HL-60 (cell line): ENCODE data around the gene SPRING1.

ENCODE experiments used
- DNase-seq, 2 experiments: peaks; one replicate each; pipeline ENCODE4 v3.0.0-alpha.2; 2010 to 2020; ENCODE audit warnings: low read depth in 1 of 2, low spot score in 1 of 2
- H3K27ac ChIP-seq: fragments of 250-450 bp; sonication (Bioruptor Pico); replicated peaks from 2 replicates; pipeline ENCODE4 v1.5.1; 2020; ENCODE audit warnings: mild to moderate bottlenecking, moderate library complexity
- H3K27me3 ChIP-seq: fragments of 250-450 bp; sonication (Bioruptor Pico); 2 replicates; pipeline ENCODE4 v1.5.1; 2021; ENCODE audit warnings: mild to moderate bottlenecking, moderate library complexity; ENCODE audit not compliant: insufficient read depth, poor library complexity, severe bottlenecking
- H3K4me3 ChIP-seq: replicated peaks from 2 replicates; pipeline ENCODE4 v1.5.1; 2011; ENCODE audit warnings: mild to moderate bottlenecking, control low read depth, low read length; ENCODE audit not compliant: insufficient read depth
- GABPA ChIP-seq: IDR thresholded peaks from 2 replicates; pipeline ENCODE4 v1.6.1; 2012; ENCODE audit warnings: low read depth
- POLR2AphosphoS5 ChIP-seq: IDR thresholded peaks from 2 replicates; pipeline ENCODE4 v1.6.1; 2012; ENCODE audit warnings: low read depth
- REST ChIP-seq: IDR thresholded peaks from 2 replicates; pipeline ENCODE4 v1.6.1; 2012; ENCODE audit warnings: low read depth; ENCODE audit not compliant: insufficient replicate concordance
- SPI1 ChIP-seq: IDR thresholded peaks from 2 replicates; pipeline ENCODE4 v1.6.1; 2012; ENCODE audit warnings: low read depth, mild to moderate bottlenecking, borderline replicate concordance
- TF ChIP-seq, protein P1 (sequence below): IDR thresholded peaks from one replicate; pipeline ENCODE4 v1.5.1; 2011; ENCODE audit warnings: low read length, control low read depth, inconsistent platforms; ENCODE audit not compliant: insufficient read depth

SPRING1 gene

DNA sequence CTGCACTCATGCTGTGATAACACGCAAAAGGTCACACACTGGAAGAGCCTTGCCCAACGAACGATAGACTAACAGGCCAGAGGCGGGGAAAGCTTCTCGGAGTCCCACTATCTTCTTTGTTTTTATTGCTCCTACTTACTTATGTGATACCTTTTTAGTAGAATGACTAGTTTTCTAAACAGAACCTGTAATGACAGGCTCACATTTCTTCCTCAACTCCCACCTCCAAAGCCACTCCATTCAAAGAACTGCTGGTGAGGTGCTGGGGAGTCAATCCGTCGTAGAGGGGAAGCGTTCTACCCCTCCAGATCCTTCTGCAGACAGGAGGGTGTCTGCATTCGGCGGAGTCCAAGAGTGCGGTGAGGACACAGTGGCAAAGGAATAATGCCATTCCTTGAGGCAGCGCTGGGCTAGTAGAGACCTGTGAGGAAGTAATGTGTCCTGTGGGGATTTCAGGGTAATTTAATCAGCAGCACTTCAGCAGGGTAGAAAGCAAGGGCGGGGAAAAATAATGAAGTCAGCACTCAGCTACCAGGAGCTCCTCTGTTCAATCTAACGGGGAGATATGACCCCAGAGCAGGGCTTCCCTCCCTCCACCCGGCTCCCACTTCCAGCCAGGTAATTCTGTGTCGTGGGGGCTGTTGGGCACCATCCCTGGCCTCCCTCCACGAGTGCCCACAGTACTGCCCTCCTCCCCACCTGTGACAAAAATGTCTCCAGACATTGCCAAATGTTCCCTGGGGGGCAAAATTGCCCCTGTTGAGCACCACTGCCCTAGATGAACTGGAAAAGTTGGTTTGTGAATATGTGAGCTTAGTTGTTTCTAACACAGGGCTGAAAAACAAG is 25.2 kb downstream of the SPRING1 start:
- no peak for TF ChIP-seq SPI1
- TF ChIP-seq GABPA = no peak
- TF ChIP-seq REST = no peak
- TF ChIP-seq POLR2AphosphoS5 = no peak
- TF ChIP-seq, protein P1, sequence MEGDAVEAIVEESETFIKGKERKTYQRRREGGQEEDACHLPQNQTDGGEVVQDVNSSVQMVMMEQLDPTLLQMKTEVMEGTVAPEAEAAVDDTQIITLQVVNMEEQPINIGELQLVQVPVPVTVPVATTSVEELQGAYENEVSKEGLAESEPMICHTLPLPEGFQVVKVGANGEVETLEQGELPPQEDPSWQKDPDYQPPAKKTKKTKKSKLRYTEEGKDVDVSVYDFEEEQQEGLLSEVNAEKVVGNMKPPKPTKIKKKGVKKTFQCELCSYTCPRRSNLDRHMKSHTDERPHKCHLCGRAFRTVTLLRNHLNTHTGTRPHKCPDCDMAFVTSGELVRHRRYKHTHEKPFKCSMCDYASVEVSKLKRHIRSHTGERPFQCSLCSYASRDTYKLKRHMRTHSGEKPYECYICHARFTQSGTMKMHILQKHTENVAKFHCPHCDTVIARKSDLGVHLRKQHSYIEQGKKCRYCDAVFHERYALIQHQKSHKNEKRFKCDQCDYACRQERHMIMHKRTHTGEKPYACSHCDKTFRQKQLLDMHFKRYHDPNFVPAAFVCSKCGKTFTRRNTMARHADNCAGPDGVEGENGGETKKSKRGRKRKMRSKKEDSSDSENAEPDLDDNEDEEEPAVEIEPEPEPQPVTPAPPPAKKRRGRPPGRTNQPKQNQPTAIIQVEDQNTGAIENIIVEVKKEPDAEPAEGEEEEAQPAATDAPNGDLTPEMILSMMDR = no peak
- no peak overlapping the region for H3K4me3 ChIP-seq
- no peak for DNase-seq
- H3K27me3 ChIP-seq = no peaks in the 10 kb centered on the region
- H3K27ac ChIP-seq = no peak overlapping the region

GRCh38 chr12:116710370-116711150 is 27.3 kb downstream of the SPRING1 start:
- no peak for DNase-seq
- TF ChIP-seq POLR2AphosphoS5 = no peak
- TF ChIP-seq, protein P1 = no peak
- TF ChIP-seq SPI1 = no peak
- no peak for TF ChIP-seq GABPA
- TF ChIP-seq REST = no peak
- Histone ChIP-seq H3K4me3 (no peak overlapping the region), H3K27ac (no peak overlapping the region), H3K27me3 (no peaks in the 10 kb centered on the region)

- Histone ChIP-seq H3K27me3 (no peaks in the 10 kb centered on the region), H3K4me3 (no peak overlapping the region), H3K27ac (no peak overlapping the region)
- no peak for DNase-seq
- TF ChIP-seq, protein P1 = no peak
- TF ChIP-seq REST = no peak
- no peak for TF ChIP-seq POLR2AphosphoS5
- TF ChIP-seq SPI1 = no peak
- TF ChIP-seq GABPA = no peak
Measured at GRCh38 chr12:116709768-116710167, 28.1 kb downstream of the SPRING1 start.
